HG02870 (cell line): ENCODE data around the gene WHRN.

Source experiments
- ATAC-seq: cut with Tn5 transposase; IDR thresholded peaks from one replicate; pipeline ENCODE4 v1.9.1; 2021; ENCODE audit warnings: mild to moderate bottlenecking, moderate library complexity; ENCODE audit not compliant: unreplicated experiment

The WHRN gene

DNA sequence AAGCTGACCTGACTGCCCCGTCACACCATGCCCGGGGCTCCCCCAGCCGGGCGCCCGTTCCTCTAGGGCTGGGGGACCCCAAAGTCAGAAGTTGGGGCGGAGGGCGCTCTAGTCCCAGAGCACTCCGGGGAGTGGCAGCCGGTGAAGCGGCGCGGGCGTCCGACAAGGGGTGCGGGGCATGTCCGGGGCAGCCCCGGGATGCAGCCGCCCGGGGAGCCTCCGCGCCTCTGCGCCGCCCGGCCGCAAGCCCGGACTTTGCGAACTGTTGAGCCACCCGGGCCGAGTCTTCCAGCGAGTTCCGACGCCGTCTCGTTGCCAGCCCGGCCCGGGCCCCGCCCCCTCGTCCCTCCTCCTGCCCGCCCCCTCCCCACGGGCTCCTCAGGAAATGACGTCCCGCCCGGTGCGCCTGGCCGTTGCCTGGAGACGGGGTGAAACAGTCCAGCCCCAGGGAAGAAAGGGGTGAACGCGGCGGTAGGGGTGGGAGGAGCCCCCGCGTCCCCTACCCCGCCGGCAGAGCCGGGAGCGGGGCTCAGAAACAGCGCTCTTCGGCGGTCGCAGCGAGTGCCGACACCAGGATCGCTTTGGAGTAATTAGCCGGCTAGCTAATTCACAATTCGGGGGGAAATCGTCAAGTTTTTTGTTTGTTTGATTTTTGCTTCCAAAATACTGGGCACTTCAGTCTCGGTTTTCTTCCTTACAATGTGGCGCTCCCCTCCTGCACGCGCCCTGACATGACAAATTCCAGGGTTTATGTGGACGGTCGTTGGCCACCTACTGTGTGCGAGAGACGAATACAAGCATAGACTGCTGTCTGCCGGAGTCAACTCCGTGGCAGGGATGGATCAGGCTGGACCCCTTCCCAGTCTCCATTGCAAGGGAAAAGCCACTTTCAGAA is at the start of gene WHRN:
WHRN (minus strand) TSS at position 287 of the 895 bp plus-strand sequence. CDS start 672 bp downstream, outside the sequence.
- ATAC-seq, result peak; percentile 71

- no peak for ATAC-seq
Measured at GRCh38 chr9:114553202-114553601, 47.9 kb upstream of the WHRN start.

DNA sequence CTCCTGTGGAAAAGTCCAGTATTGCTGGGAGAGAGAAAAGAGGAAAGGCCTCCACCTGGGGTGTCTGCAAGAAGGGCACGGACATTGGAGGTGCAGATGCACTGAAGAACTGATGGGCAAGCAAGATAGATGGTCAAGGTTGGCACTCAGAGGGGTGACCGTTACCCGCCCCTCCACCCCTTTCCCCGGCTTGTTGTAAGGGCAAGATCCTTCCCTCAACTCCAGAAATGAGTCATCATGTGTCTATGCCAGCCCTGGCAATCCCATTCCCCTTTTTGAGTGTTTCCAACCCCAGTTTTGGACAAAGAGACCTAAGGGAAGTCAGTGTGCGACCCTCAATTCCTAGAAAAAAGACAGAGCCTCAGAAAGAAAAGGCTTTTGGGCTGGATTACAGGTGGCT is 47.4 kb upstream of the WHRN start:
- no peak for ATAC-seq

GRCh38 chr9:114551750-114552685 is 46.7 kb upstream of the WHRN start:
- no peak for ATAC-seq

DNA sequence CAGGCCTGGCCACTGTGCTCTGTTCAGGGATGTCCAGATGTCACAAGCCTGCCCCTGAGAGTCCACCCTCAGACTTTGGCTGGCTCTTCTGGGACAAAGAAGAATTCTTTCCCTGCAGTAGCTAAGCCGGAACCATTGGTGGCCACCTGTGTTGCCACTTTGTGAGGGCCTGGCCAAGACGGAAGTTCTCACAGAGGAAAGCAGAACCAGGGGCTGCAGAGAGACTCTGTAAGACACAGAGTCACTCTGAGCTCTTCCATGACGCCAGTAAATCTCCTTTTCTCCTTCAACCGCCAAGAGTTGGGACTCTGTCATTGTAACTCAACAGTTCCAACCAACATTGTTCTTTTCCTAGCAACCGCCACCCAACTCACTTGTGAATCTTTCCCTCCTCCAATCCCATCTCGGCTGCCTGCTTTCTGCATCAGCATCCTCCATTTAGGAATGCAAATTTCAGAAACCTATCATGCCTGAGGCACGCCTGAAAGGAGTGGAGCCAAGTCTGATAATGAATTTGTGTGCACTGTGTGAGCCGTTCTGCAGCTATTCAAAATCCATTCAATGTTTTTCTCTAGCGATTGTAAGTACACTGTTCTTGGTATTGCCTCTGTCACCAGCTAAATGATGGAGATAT is 44.5 kb upstream of the WHRN start:
- ATAC-seq, result no peak

GRCh38 chr9:114546851-114547250 is 41.6 kb upstream of the WHRN start:
- no peak for ATAC-seq

DNA sequence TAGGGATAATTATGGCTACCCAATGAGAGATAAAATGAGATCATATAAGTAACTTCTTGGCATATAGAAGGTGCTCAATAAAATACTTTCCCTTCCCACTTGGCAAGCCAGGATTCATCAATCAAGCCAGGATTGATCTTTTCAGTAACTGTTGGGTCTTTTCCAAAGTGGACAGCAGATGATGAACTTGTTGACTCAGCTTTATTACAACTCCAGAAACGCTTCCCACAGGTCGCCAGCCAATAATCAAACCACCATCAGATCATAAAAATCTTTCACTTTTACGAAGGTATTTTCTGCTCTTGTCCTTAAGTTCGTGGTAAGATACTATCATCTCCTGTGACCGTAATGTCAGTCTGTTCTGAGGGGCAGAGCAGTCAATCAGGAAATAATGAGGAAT is 39.8 kb upstream of the WHRN start:
- no peak for ATAC-seq

DNA sequence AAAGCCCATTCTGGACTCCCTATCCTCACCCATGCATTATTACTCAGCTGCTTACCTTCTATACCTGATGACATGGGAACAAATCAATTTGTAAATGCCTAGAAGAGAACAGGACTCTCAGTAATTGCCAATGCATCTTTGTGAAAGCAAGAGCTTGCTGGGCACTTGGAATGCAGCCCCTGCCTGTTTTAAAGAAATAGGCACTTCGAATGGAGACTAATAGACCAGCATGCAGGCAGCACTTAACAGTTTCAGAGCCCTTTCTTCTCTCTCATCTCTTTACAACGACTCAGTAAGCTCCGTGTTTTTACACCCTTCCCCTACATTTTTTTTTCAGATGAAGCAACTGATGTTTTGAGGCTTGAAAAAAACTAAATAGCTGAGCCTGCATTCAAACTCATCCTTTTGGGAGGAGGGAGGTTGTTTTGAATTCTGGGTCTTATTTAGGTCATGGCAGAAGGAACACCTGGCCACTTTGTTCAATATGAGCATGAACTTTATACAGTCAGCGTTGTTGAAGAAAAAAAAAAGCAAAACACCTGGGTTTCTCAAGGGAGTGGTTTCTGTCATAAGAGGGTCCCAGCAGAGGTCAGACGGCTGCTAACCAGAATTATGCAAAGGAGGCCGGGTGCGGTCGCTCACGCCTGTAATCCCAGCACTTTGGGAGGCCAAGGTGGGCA is 34.6 kb upstream of the WHRN start:
- ATAC-seq, result no peak

DNA sequence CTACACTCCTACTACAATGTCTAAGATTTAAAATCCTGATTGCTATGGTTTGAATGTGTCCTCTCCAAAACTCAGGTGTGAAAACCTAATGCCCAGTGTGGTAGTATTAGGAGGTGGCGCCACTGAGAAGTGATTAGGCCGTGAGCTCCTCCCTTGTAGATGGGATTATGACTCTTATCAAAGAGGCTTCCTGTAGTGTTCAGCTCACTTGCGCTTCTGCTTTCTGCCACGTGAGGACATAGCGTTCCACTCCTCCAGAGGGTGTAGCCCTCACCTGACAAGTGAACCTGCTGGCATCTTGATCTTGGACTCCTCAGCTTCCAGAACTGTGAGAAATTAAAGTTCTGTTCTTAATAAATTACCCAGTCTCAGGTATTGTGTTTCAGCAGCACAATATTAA is 33.0 kb upstream of the WHRN start:
- ATAC-seq, result no peak

GRCh38 chr9:114532561-114533237 is 27.4 kb upstream of the WHRN start:
- no peak for ATAC-seq

DNA sequence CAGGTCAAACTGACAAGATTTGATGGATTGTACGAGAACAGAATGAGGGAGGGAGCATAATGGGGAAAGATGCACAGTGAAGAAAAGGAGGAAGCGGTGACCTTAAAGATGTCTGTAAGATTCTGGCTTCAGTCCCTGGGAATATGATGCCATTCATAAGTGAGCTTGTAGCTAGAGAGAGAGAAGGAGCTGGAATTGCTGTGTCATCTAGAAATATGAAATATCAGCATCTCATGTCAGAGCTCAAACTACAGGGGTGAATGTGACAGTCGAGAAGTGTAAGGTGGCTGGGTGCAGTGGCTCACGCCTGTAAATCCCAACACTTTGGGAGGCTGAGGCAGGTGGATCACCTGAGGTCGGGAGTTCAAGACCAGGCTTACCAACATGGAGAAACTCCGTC is 24.0 kb upstream of the WHRN start:
- ATAC-seq, result no peak

DNA sequence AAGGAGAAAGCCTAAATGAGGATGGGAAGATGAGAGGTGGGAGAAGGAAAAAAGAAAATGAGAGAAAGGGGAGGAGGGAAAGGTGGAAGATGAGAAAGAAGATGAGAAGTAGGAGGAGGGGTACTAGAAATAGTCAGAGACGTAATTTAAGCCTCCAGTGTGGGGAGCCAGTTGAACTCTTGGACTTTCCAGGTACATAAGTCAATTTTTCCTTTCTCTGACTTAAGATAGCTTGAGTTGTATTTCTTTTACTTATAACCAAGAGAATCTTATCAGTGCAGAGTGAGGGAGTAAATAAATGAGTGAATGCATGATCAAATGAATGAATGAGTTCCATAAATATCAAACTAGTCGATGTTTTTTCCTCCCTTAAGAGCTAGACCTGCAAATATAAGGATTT is 21.5 kb upstream of the WHRN start:
- ATAC-seq, result no peak

DNA sequence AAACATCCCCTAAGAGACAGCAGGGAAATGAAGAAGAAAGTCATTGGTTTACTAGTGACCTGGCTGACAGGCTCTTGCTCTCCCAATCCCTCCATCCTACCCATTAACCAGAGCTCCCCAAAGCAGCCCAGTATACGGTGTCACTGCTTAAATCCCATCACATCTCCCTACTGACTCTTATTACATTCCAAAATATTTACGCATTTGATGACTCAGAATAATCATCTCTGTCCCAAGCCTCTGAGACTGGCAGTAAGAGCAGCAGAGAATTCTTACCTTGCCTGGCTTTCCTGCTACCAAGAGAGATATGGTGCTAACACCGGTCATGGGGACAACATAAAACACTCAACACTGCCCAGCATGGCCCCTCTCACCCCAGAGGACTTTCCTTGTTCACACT is 20.2 kb upstream of the WHRN start:
- no peak for ATAC-seq

GRCh38 chr9:114524247-114524681 is 19.0 kb upstream of the WHRN start:
- no peak for ATAC-seq

GRCh38 chr9:114522847-114523246 is 17.6 kb upstream of the WHRN start:
- ATAC-seq, result no peak

GRCh38 chr9:114522286-114522685 is 17.0 kb upstream of the WHRN start:
- no peak for ATAC-seq

DNA sequence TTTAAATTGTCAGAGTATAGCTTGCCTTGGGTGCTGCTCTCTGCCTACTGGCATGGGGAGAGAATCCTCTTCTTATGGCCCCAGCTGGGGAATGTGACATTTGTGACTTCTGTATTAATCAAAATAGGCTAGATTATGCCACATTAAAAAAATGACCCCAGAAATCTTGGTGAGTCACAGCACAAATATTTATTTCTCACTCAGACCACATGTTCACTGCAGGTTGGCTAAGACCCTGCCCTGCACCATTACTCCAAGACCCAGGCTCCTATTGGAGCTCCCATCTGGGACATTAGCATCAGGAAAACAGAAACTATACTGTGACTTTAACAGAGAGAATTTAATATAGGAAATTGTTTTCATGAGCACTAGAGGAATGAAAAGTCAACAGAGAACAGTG is 16.6 kb upstream of the WHRN start:
- no peak for ATAC-seq

GRCh38 chr9:114518599-114519022 is 13.3 kb upstream of the WHRN start:
- peak; percentile 51 for ATAC-seq

- ATAC-seq, result no peak
Measured at GRCh38 chr9:114518120-114518519, 12.8 kb upstream of the WHRN start.

DNA sequence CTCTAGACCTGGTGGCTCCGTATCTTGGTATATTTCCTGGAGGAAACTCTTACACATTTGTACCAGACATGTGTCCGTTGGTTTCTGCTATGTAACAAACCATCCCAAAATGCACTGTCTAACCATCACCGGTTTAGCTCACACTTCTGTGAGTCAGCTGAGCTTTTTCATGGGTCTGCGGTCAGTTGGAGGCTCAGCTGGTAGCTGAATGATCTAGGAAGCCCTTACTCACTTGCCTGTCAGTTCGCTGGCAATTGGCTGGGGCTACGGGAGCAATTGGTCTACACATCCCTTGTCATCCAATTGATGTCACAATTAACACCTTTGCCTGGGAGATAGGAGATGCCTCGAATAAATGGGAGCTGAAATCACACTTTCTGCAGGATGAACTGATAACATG is 11.6 kb upstream of the WHRN start:
- no peak for ATAC-seq
